HepG2 (cell line): ENCODE data around the gene NEGR1. TPM values are rescaled to one million over a fixed set of nuclear protein-coding genes. Genes with fewer than 3 reads are reported as not detected.

Experiments used
- ATAC-seq: fragments of 200-7000 bp; cut with Tn5 transposase; 3 replicates; pipeline ENCODE4 v1.9.1; 2020; ENCODE audit warnings: mild to moderate bottlenecking, moderate library complexity
- BruUV-seq: library from RNA; stranded (reverse); fragments of 400-500 nt; replicated peaks from 2 replicates; lab custom pipeline; 2021; lab: Mats Ljungman, UMichigan
- CTCF ChIA-PET: fragments of 300-600 bp; formaldehyde crosslinking; extraction: SDS; loops from one replicate; lab custom pipeline; 2021; ENCODE audit warnings: low total read pairs, inconsistent platforms, low intra/inter-chr PET ratio; lab: Yijun Ruan, JAX
- POLR2A ChIA-PET: fragments of 350-600 bp; sonication (Branson Sonifier 250); formaldehyde crosslinking; loops from one replicate; lab custom pipeline; 2020; ENCODE audit warnings: antibody characterized with exemption, inconsistent platforms; lab: Yijun Ruan, JAX
- DNase-seq: peaks from one replicate; pipeline ENCODE4 v3.0.0-alpha.2; 2015; ENCODE audit warnings: low spot score
- FAIRE-seq: peaks from 3 replicates; lab custom pipeline; 2011; peaks lifted over from hg19 to GRCh38; lab: Jason Lieb, UNC
- H2AFZ ChIP-seq: one replicate; pipeline ENCODE4 v1.6.1; 2011; ENCODE audit warnings: low read length, inconsistent platforms
- H3K27ac ChIP-seq: fragments of 300-600 bp; 3 replicates; pipeline ENCODE4 v1.8.0; 2011; ENCODE audit warnings: mixed run types, mild to moderate bottlenecking, mixed read lengths, low read length, inconsistent platforms; ENCODE audit not compliant: insufficient read depth; ENCODE audit errors: extremely low read length
- H3K27me3 ChIP-seq, 2 experiments: fragments of 200-600 bp in 1 of 2; 2 replicates in 1 of 2; 3 replicates in 1 of 2; pipeline versions ENCODE4 v1.6.0 to v1.8.0; 2011; ENCODE audit warnings: low read length in 2 of 2, mild to moderate bottlenecking in 2 of 2, moderate library complexity in 2 of 2, inconsistent platforms in 1 of 2; ENCODE audit not compliant: insufficient read depth in 2 of 2, control insufficient read depth in 1 of 2
- H3K36me3 ChIP-seq, 2 experiments: fragments of 200-600 bp in 1 of 2; replicated peaks in 1 of 2; 2 replicates in 1 of 2; 3 replicates in 1 of 2; pipeline versions ENCODE4 v1.5.1 to v1.8.0; 2011; ENCODE audit warnings: low read length in 2 of 2, inconsistent platforms in 1 of 2; ENCODE audit not compliant: insufficient read depth in 2 of 2, control insufficient read depth in 1 of 2
- H3K4me1 ChIP-seq: 2 replicates; pipeline ENCODE4 v1.5.1; 2012; ENCODE audit warnings: low read length, inconsistent platforms; ENCODE audit not compliant: insufficient read depth
- H3K4me2 ChIP-seq: 2 replicates; pipeline ENCODE4 v1.6.0; 2011; ENCODE audit warnings: low read depth, low read length, inconsistent platforms
- H3K4me3 ChIP-seq, 3 experiments: fragments of 200-600 bp in 1 of 3; sonication (generic), shearing (Covaris generic) in 1 of 3; replicated peaks in 1 of 3; 2 replicates each; pipeline ENCODE4 v1.5.1; 2011 to 2016; ENCODE audit warnings: low read length in 3 of 3, inconsistent platforms in 2 of 3, low read depth in 2 of 3, mild to moderate bottlenecking in 2 of 3, control low read depth in 1 of 3, mixed read lengths in 1 of 3; ENCODE audit not compliant: insufficient read depth in 1 of 3
- H3K79me2 ChIP-seq: one replicate; pipeline ENCODE4 v1.6.1; 2011; ENCODE audit warnings: low read length, inconsistent platforms; ENCODE audit not compliant: insufficient read depth
- H3K9ac ChIP-seq: 2 replicates; pipeline ENCODE4 v1.6.0; 2011; ENCODE audit warnings: mild to moderate bottlenecking, low read depth, low read length, inconsistent platforms; ENCODE audit not compliant: insufficient read depth
- H3K9me3 ChIP-seq: 2 replicates; pipeline ENCODE4 v1.5.1; 2012; ENCODE audit warnings: mild to moderate bottlenecking, low read length
- H4K20me1 ChIP-seq: 2 replicates; pipeline ENCODE4 v1.6.0; 2011; ENCODE audit warnings: inconsistent platforms, mild to moderate bottlenecking, low read length, moderate library complexity; ENCODE audit not compliant: insufficient read depth
- BRF2 ChIP-seq: sonication (generic); formaldehyde crosslinking; IDR thresholded peaks from 2 replicates; pipeline ENCODE4 v1.8.1; 2022; ENCODE audit warnings: mild to moderate bottlenecking, missing genetic modification reagents
- CBX2 ChIP-seq, 2 experiments: fragments of 200-600 bp in 1 of 2; sonication (generic); formaldehyde crosslinking in 1 of 2; IDR thresholded peaks; 2 replicates each; pipeline versions ENCODE4 v1.7.0 to v1.8.1; 2018 to 2022; ENCODE audit warnings: low read depth in 2 of 2, low read length in 1 of 2, mild to moderate bottlenecking in 1 of 2, missing genetic modification reagents in 1 of 2
- CHD4 ChIP-seq: fragments of 200-600 bp; sonication (generic); IDR thresholded peaks from 2 replicates; pipeline ENCODE4 v1.7.0; 2017; ENCODE audit warnings: mild to moderate bottlenecking, low read length, borderline replicate concordance
- DPF2 ChIP-seq: sonication (generic); formaldehyde crosslinking; IDR thresholded peaks from 2 replicates; pipeline ENCODE4 v1.4.0; 2020; ENCODE audit warnings: mild to moderate bottlenecking, low read depth, missing genetic modification reagents, borderline replicate concordance
- KDM5A ChIP-seq: fragments of 200-600 bp; sonication (generic); IDR thresholded peaks from 2 replicates; pipeline ENCODE4 v1.7.0; 2018; ENCODE audit warnings: antibody characterized with exemption, mild to moderate bottlenecking, low read length, borderline replicate concordance
- PRDM15 ChIP-seq: sonication (generic); formaldehyde crosslinking; IDR thresholded peaks from 2 replicates; pipeline ENCODE4 v1.4.0; 2020; ENCODE audit warnings: missing genetic modification reagents
- THAP8 ChIP-seq: sonication (generic); formaldehyde crosslinking; IDR thresholded peaks from 2 replicates; pipeline ENCODE4 v1.5.1; 2020; ENCODE audit warnings: missing genetic modification reagents, mild to moderate bottlenecking, borderline replicate concordance
- ZBTB8A ChIP-seq: sonication (generic); formaldehyde crosslinking; IDR thresholded peaks from 2 replicates; pipeline ENCODE4 v1.4.0; 2020; ENCODE audit warnings: mild to moderate bottlenecking, low read depth, missing genetic modification reagents, borderline replicate concordance
- ZNF180 ChIP-seq: sonication (generic); formaldehyde crosslinking; IDR thresholded peaks from 2 replicates; pipeline ENCODE4 v1.4.0; 2020; ENCODE audit warnings: low read depth, missing genetic modification reagents, borderline replicate concordance
- ZNF564 ChIP-seq: sonication (generic); formaldehyde crosslinking; IDR thresholded peaks from 2 replicates; pipeline ENCODE4 v1.8.1; 2023; ENCODE audit warnings: mild to moderate bottlenecking, missing genetic modification reagents
- ZNF652 ChIP-seq: IDR thresholded peaks from 2 replicates; pipeline ENCODE4 v1.6.1; 2016; ENCODE audit warnings: low read depth, borderline replicate concordance
- ZNF720 ChIP-seq: sonication (generic); formaldehyde crosslinking; IDR thresholded peaks from 2 replicates; pipeline ENCODE4 v1.4.0; 2020; ENCODE audit warnings: missing genetic modification reagents
- ZNF788 ChIP-seq: sonication (generic); formaldehyde crosslinking; IDR thresholded peaks from 2 replicates; pipeline ENCODE4 v1.5.0; 2020; ENCODE audit warnings: mild to moderate bottlenecking, missing genetic modification reagents, borderline replicate concordance
- WGBS: methylation state at CpG from one replicate; pipeline ENCODE4 v1.1.6; 2017; ENCODE audit warnings: low lambda C conversion rate; 5-methylcytosine and 5-hydroxymethylcytosine counted together
- in situ Hi-C: cut with HindIII; loops from 2 replicates; pipeline ENCODE4 v1.10.0; 2017; ENCODE audit warnings: low pct_unique_long_range_greater_than_20kb; ENCODE audit not compliant: extremely low pct_ligation_motif_present
- intact Hi-C: fragments of 100-400 bp; cut with micrococcal nuclease; formaldehyde crosslinking; loops from one replicate; pipeline ENCODE4 v1.10.0; 2022; ENCODE audit not compliant: unreplicated experiment
- polyA plus RNA-seq, 8 experiments: library from polyadenylated mRNA; depleted of rRNA in 3 of 8; stranded (reverse) in 7 of 8; unstranded in 1 of 8; fragments of >200 nt; fragmentation: Illumina TruSeq in 4 of 8; extraction: Trizol in 4 of 8; gene quantifications; 2 replicates each; pipeline versions ENCODE4 v1.2.1 to v1.2.3, GENCODE V29; 2011 to 2016; ENCODE audit warnings: low read depth in 4 of 8, missing spikeins in 1 of 8, mixed read lengths in 1 of 8; ENCODE audit not compliant: insufficient read depth in 1 of 8
- total RNA-seq, 5 experiments: library from RNA; depleted of rRNA; stranded (reverse); fragments of >200 nt; fragmentation: Illumina TruSeq; extraction: Trizol; gene quantifications; 2 replicates each; pipeline ENCODE4 v1.2.3, GENCODE V29; 2016; ENCODE audit warnings: low read depth in 1 of 5

NEGR1 gene
- total and polyA plus RNA-seq, 2 of the 13 experiments (the other 11 are each of a cell fraction or from before 2014, with no cell fraction given): not detected

- no TSS peak for BruUV-seq
- POLR2A ChIA-PET: no interaction called here
These were observed 698.6 kb downstream of the NEGR1 start for GRCh38 chr1:71583756-71584155.

GRCh38 chr1:71582673-71583072 lies 699.7 kb downstream of the NEGR1 start:
- intact Hi-C loops: no loop called here
- no peak for FAIRE-seq
- DNase-seq: no peak
- H3K36me3 ChIP-seq: no peaks in the 10 kb centered on the region
- POLR2A ChIA-PET: no interaction called here
- no peaks in the 10 kb centered on the region for H3K27me3 ChIP-seq
- no peak for ATAC-seq
- 1% methylated on average over 3 of the region's 3 CpGs for WGBS
- H3K4me2 ChIP-seq: no peak overlapping the region
- H2AFZ ChIP-seq: no peak overlapping the region
- no peak overlapping the region for H3K9ac ChIP-seq
- H3K79me2 ChIP-seq: no peaks in the 10 kb centered on the region
- no TSS peak for BruUV-seq
- H4K20me1 ChIP-seq: no peaks in the 10 kb centered on the region
- CTCF ChIA-PET: no interaction called here
- H3K9me3 ChIP-seq: no peaks in the 10 kb centered on the region
- no peak overlapping the region for H3K4me3 ChIP-seq
- H3K27ac ChIP-seq: no peak overlapping the region
- H3K4me1 ChIP-seq: no peaks in the 10 kb centered on the region
- in situ Hi-C loops: no loop called here
- TF ChIP-seq BRF2 (CRISPR knock-in tag) (no peak), ZBTB8A (CRISPR knock-in tag) (no peak), CHD4 (no peak), ZNF652 (CRISPR knock-in tag) (no peak), THAP8 (CRISPR knock-in tag) (no peak), ZNF564 (CRISPR knock-in tag) (no peak), ZNF180 (CRISPR knock-in tag) (no peak), PRDM15 (no peak), ZNF720 (CRISPR knock-in tag) (no peak), ZNF788 (CRISPR knock-in tag) (no peak), KDM5A (no peak), CBX2 (IDR thresholded peaks at IDR 0.05; ENCODE audit: low read depth, low read length) (no peak), CBX2 (CRISPR knock-in tag; IDR thresholded peaks at IDR 0.05; ENCODE audit: low read depth) (no peak)

More at GRCh38 chr1:71583756-71584155, 698.6 kb downstream of the NEGR1 start:
- TF ChIP-seq DPF2 (CRISPR knock-in tag): no peak
- TF ChIP-seq, all 625 proteins: peak for 0
- ATAC-seq (no peak), FAIRE-seq (no peak), DNase-seq (no peak)
- Histone ChIP-seq H3K27me3 (no peaks in the 10 kb centered on the region), H3K9ac (no peak overlapping the region), H3K9me3 (no peaks in the 10 kb centered on the region), H3K36me3 (no peaks in the 10 kb centered on the region), H3K27ac (no peak overlapping the region), H2AFZ (no peak overlapping the region), H3K4me3 (no peak overlapping the region), H3K4me1 (no peaks in the 10 kb centered on the region), H3K79me2 (no peaks in the 10 kb centered on the region), H4K20me1 (no peaks in the 10 kb centered on the region), H3K4me2 (no peak overlapping the region)
- CTCF ChIA-PET: no interaction called here
- intact Hi-C loops (no loop called here), in situ Hi-C loops (no loop called here)
- 0% methylated on average over 2 of the region's 2 CpGs for WGBS
